H1 (cell line): ENCODE measurements around the gene TBCA.

Source experiments
- CBX5 ChIP-seq: fragments of 300-800, 300-1000 bp; sonication (generic); IDR thresholded peaks from 2 replicates; pipeline ENCODE4 v1.7.1; 2016; ENCODE audit warnings: antibody characterized with exemption, low read length, low read depth
- CBX8 ChIP-seq: fragments of 300-800, 300-1000 bp; sonication (generic); IDR thresholded peaks from 2 replicates; pipeline ENCODE4 v1.7.1; 2016; ENCODE audit warnings: low read depth, low read length, borderline replicate concordance
- CHD1 ChIP-seq: IDR thresholded peaks from 2 replicates; pipeline ENCODE4 v1.6.1; 2012; ENCODE audit warnings: low read depth, low read length, improper control_type of control experiment
- CTCF ChIP-seq, 3 experiments: IDR thresholded peaks; 1 replicate in 2 of 3; 2 replicates in 1 of 3; pipeline versions ENCODE4 v1.5.1 to v1.6.1; 2011; ENCODE audit warnings: low read length in 3 of 3, mild to moderate bottlenecking in 3 of 3, inconsistent platforms in 2 of 3, low read depth in 1 of 3, moderate library complexity in 1 of 3; ENCODE audit not compliant: insufficient read depth in 1 of 3; ENCODE audit errors: control extremely low read depth in 1 of 3
- EZH2 ChIP-seq: fragments of 200-600 bp; sonication (generic); IDR thresholded peaks from 2 replicates; pipeline ENCODE4 v1.7.1; 2012; ENCODE audit warnings: low read depth, mild to moderate bottlenecking, moderate library complexity, low read length, inconsistent platforms; ENCODE audit not compliant: severe bottlenecking
- GABPA ChIP-seq: IDR thresholded peaks from 2 replicates; pipeline ENCODE4 v1.6.1; 2011; ENCODE audit warnings: mild to moderate bottlenecking, low read length, moderate library complexity, borderline replicate concordance; ENCODE audit not compliant: insufficient read depth
- POLR2A ChIP-seq, 2 experiments: IDR thresholded peaks; 1 replicate in 1 of 2; 2 replicates in 1 of 2; pipeline ENCODE4 v1.6.1; 2011; ENCODE audit warnings: low read depth in 2 of 2, low read length in 2 of 2, mild to moderate bottlenecking in 2 of 2; ENCODE audit errors: control extremely low read depth in 1 of 2
- SIN3A ChIP-seq, 2 experiments: IDR thresholded peaks in 1 of 2; conservative IDR thresholded peaks in 1 of 2; 2 replicates each; pipeline ENCODE4 v1.6.1; 2011 to 2012; ENCODE audit warnings: low read length in 2 of 2, improper control_type of control experiment in 1 of 2, low read depth in 1 of 2, mild to moderate bottlenecking in 1 of 2
- ZNF274 ChIP-seq: IDR thresholded peaks from 2 replicates; pipeline ENCODE4 v1.7.0; 2012; ENCODE audit warnings: low read length, borderline replicate concordance; ENCODE audit errors: extremely low read depth

GRCh38 chr5:77643654-77644370 is 132.3 kb downstream of the TBCA start:
- TF ChIP-seq EZH2 (no peak), CHD1 (no peak), CBX5 (no peak), CTCF (IDR thresholded peaks at IDR 0.05; ENCODE audit: control extremely low read depth in 1 of 3, insufficient read depth in 1 of 3, low read depth in 1 of 3, low read length in 3 of 3) (no peak), ZNF274 (no peak), POLR2A (IDR thresholded peaks at IDR 0.05; ENCODE audit: control extremely low read depth in 1 of 2, low read depth in 2 of 2, low read length in 2 of 2) (no peak), CBX8 (peak; percentile 98), SIN3A (conservative IDR thresholded peaks at IDR 0.05 in 1 of 2, IDR thresholded peaks at IDR 0.05 in 1 of 2; ENCODE audit: low read depth in 1 of 2, low read length in 2 of 2) (no peak), GABPA (no peak)
